ENCODE data around the gene SNX2.

Gene SNX2

DNA sequence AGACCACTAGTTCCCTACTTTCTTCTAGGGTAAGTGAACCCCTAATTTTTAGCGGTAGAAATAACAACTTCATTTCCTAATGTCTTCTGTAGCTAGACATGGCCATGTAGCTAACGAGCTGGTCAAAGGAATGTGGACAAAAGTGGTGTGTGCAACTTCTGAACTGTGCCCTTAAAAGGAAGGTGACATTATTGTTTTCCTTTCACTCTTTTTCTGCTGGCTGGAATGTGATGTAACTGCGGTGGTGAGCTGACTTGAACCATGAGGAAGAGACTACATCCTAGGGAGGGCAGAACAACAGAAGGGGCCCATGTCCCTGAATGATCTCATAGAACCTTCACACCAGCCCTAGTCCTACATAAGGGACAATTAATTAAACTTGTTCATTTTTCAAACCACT lies 1.3 kb upstream of the SNX2 start:
- DNase-seq (ENCODE audit: low read depth in 2 of 2), result no peak

DNA sequence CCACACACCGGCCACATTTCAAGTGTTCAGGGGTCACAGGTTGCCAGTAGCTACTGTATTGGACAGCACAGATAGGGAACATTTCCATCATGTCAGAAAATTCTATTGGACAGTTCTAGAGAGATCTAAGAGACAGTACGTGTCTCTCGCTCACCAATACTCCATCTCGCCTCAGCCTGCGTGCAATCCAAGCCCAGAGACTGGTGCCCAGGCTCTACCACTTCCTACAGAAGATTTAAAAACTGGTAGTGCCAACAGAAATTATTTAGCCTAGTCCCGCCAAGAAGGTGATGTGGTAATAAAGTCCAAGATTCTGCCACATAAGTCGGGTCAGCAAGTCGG lies 390 bp upstream of the SNX2 start:
- no peak for DNase-seq (ENCODE audit: low read depth in 2 of 2)

DNA sequence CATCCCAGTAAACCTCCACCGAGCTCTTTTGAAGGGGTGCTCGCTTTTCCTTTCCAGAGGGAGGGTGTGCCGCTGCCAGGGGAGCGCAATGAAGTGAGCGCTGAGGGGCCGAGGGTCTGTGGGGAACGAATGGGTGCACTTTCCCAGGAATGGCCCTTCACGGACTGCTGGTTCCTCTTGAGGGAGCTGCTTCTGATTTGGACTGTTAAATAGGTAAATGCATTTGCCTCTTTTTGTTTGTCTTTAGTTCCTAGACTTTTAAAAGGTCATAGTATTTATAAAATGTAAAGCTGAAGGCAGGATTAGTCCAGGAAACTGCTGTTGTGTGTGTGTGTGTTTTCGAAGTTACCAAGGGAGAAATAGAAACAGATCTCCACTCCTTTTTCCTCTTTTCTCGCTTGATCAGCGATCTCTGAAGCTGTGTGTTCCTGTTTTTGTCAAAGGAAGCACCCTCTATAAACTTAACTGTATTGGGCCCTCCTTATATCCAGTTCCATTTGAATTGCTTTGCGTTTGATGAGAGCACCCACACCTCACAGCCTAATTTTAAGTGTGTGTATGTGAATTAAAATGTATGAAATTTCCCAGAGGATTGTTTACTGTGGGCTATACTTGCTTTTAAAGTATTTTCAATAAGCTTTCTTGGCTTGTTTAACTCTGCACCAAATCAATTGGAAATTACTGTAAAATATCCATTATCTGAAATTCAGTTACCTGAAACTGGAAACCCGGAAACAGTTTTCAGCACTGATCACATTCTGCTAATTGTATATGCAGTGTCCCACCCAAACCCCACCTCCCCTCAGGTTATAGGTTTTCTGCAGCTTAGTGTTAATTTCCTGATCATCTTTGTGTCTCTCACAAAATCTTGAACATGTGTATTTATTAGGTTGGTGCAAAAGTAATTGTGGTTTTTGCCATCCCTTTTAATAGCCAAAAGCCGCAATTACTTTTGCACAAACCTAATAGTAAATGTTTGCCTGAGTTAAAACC lies 966 bp downstream of the SNX2 start:
- no peak for DNase-seq (ENCODE audit: low read depth in 2 of 2)

DNA sequence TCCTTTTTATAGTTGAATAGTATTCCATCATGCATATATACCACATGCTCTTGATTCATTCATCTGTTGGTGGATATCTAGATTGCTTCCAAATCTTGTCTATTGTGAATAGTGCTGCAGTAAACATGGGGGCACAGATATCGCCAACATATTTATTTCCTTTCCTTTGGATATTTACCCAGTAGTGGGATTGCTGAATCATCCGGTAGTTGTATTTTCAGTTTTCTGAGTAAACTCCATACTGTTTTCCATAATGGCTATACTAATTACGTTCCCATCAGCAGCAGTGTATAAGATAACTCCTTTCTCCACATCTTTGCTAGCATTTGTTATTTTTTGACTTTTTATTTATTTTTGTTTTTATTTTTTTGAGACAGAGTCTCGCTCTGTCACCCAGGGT lies 3.3 kb downstream of the SNX2 start:
- DNase-seq (ENCODE audit: low read depth in 2 of 2), result no peak

DNA sequence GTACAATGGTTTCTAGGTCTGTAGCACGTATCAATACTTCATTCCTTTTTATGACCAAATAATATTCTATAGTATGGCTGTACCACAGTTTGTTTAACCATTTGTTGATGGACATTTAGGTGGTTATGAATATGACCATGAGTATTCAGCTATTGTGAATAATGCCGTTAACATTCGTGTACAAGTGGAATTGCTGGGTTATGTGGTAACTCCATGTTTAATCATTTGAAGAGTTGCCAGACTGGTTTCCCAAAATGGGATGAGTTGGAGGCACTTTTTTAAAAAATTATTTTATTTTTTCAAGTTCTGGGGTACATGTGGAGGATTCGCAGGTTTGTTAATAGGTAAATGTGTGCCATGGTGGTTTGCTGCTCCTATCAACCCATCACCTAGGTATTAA lies 4.6 kb downstream of the SNX2 start:
- DNase-seq (ENCODE audit: low read depth in 2 of 2), result no peak

DNA sequence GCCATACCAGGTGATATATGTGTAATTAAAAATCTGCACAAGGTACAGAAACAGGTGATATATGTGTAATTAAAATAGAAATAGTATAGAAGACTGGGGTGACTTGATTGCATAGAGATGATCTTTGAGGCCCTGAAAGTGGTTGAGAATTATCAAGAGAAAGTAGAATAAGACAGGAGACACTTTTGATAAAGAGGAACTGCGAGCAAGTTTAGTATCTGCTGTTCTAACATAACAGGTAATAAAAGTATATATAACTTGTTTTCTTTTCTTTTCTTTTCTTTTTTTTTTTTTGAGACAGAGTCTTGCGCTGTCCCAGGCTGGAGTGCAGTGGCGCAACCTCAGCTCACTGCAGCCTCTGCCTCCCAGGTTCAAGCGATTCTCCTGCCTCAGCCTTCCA lies 5.4 kb downstream of the SNX2 start:
- DNase-seq (ENCODE audit: low read depth in 2 of 2), result no peak

DNA sequence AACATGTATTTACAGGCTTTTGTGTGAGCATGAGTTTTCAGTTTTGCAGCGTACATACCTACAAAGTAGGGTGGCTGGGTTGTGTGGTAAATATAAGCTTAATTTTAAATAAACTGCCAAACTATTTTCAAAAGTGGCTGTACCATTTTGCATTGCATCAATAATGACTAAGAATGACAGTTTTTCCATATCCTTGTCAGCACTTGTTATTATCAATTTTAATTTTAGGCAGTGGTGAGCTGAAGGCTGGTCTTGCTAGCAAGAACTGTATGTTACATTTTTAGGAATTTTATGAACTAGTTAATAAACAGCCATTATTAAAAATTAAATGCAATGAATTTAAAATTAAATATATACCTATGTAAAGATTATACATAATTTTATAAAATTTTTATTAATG lies 6.6 kb downstream of the SNX2 start:
- DNase-seq (ENCODE audit: low read depth in 2 of 2), result no peak

DNA sequence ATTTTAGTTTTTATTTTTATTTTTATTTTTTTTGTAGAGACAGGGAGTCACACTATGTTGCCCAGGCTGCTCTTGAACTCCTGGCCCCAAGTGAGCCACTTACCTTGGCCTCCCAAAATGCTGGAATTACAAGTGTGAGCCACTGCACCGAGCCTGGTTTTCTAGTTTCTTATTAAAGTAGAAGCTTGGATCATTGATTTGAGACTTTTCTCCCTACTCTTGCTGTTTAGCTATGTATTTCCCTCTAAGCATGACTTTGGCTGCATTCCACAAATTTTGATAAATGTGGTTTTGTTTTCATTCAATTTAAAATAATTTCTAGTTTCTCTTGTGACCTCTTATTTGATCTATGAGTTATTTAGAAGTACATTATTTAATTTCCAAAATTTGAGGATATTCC lies 10.4 kb downstream of the SNX2 start:
- no peak for DNase-seq (ENCODE audit: low read depth in 2 of 2)

- DNase-seq (ENCODE audit: low read depth in 2 of 2), result no peak
Observed at GRCh38 chr5:122788371-122788770, 13.5 kb downstream of the SNX2 start.

GRCh38 chr5:122788996-122789395 lies 14.1 kb downstream of the SNX2 start:
- DNase-seq (ENCODE audit: low read depth in 2 of 2), result no peak

DNA sequence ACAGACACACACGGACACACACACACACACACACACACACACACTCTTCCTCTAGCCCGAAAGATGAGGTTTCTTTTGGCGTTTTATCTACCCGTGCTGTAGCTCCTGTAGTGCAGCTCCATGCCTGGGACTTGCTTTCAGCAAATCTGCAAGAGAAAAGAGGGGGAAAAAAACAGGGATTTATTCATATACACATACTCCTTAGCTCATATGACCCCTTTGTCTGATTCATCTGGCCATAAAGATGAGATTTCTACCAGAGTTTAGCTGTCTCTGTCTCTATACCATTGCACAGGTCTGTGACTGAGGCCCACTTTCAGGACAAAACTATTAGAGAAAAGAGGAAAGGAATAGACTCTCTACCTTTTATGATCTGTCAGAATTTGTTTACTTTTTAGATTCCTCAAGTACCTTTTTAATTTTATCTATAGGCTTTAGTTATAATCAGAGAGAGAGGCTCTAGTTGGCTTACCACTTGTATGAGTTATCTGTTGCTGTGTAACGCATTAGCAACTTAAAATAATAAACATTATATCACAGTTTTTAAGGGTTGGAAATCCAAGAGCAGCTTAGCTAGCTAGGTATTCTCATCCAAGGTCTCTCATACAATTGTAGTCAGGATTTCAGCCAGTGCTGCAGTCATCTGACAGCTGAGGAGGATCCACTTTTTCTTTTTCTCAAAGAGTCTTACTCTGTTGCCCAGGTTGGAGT lies 14.7 kb downstream of the SNX2 start:
- no peak for DNase-seq (ENCODE audit: low read depth in 2 of 2)

DNA sequence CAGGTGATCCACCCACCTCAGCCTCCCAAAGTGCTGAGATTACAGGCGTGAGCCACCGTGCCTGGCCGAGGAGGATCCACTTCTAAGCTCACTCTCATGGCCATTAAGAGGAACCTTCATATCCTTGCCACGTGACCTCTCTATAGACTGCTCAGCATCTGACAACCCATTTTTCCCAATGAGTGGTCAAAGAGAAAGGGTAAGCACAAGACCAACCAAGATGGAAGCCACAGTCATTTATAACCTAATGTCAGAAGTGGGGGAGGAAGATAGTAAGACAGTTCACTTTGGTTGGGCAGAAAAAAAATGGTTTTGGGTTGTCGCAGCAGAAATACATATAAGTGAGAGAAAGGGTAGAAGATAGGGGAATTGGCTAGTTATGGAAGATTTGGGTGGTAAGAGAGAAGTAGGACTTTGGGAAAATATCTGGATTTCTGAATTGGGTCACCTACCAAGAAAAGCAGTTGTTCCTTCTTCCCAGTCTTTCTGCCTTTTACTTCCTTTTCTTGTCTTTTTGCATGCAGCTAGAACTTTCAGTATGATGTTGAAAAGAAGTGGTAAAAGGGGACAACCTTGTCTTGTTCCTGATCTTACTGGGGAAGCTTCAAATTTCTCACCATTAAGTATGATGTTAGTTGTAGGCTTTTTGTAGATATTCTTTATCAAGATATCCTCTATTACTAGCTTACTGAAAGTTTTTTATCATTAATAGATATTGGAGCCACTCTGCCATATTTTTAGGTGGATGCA lies 15.6 kb downstream of the SNX2 start:
- DNase-seq (ENCODE audit: low read depth in 2 of 2), result no peak

GRCh38 chr5:122805481-122805880 lies 30.6 kb downstream of the SNX2 start:
- no peak for DNase-seq (ENCODE audit: low read depth in 2 of 2)

DNA sequence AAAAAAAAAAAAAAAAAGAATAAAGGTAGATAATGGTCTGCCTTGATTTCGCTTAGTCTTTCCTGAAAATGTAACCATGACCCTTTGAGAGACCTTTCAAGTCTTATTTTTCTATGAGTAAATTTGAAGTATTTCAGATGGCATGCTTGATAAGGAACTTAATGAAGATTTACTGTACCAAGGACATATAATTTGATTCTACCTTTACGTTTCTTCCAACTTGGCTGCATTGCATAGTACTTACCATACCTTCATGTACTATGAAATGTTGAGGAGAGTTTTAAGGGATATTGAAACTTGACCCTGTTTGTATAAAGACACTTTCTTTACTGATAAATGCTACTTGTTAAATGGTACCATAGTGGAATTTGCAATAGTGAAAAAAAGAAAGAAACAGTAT lies 35.5 kb downstream of the SNX2 start:
- DNase-seq (ENCODE audit: low read depth in 2 of 2), result no peak

DNA sequence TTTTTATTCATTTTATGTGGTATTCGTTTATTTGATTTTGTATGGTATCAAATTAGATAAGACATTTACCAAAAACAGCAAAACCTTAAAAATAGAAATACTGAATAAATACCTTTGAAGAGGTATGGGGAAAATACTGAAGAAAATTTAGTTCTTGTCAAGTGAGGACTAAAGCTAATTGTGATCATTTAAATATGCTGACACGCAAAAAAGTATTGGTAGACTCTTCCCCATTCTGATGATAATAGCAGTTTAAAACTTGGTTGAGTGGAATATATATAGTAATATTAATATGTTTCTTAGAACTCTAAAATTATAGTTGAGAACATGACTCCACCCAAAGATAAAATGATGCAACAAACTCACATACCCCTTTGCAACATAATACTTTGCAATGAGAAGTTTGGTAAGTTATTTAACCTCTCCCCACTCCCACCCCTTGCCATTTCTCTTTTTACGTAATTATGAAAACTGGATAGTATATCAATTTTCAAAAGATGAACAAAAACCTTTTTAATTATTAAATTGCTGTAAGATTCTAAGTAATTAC lies 40.4 kb downstream of the SNX2 start:
- DNase-seq (ENCODE audit: low read depth in 2 of 2), result no peak

- no peak for DNase-seq (ENCODE audit: low read depth in 2 of 2)
Observed at GRCh38 chr5:122816756-122817155, 41.9 kb downstream of the SNX2 start.

DNA sequence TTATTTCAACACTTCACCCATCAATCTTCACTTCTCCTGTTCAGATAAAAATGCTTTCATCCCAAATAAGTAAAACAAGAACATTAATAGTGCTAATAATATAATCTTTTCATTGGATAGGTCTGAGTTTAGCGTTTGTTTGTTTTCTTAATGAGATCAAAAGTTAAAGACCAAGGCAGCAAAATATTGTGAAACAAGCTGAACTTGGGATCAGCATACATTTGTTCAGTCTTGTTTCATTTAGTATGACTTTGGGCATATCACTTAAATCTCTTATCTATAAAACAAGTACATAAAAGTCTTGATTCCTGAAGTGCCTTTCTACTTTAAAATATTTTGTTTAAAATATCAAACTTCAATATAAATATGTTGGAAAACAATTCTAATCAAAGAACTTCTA lies 57.1 kb downstream of the SNX2 start:
- no peak for DNase-seq (ENCODE audit: low read depth in 2 of 2)

GRCh38 chr5:122835681-122836080 lies 60.8 kb downstream of the SNX2 start:
- no peak for DNase-seq (ENCODE audit: low read depth in 2 of 2)

DNA sequence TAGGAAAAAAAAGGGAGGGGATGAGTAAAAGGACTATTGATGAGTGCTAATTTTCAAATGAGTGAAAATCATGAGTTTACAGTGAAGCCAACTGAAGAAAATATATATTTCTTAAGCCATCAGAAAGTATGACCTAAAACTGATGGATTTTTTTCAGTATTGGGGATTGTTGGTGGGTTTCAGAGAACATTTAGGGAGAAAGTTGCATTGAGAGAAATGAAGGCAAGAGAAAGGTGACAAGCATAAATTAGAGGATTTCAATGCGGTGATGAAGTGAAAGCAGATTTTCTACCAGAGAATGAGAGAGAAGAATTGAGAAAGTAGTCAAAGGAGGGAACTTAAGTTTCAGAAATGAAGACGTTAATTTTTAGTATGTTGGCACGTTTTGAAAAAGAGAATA lies 62.1 kb downstream of the SNX2 start:
- DNase-seq (ENCODE audit: low read depth in 2 of 2), result no peak

GRCh38 chr5:122839731-122840130 lies 64.9 kb downstream of the SNX2 start:
- no peak for DNase-seq (ENCODE audit: low read depth in 2 of 2)

GRCh38 chr5:122842016-122842580 lies 67.2 kb downstream of the SNX2 start:
- no peak for DNase-seq (ENCODE audit: low read depth in 2 of 2)

All from activated CD4-positive, alpha-beta T cell treated with anti-CD3 and anti-CD28 coated beads for 24 hours (primary cell).